Transverse colon (tissue), 4 donors: ENCODE measurements around the gene CLCNKB. TPM values are rescaled to one million over a fixed set of nuclear protein-coding genes. Genes with fewer than 3 reads are reported as not detected.
"Not testable (repeated sequence)": the region's sequence is repeated elsewhere in the genome, so short reads cannot be mapped to it uniquely, and the experiment has no call there.

Source experiments
- DNase-seq: peaks from one replicate; pipeline ENCODE4 v3.0.0-alpha.2; 2019
- H3K27ac ChIP-seq, 4 donors: fragments of 200-600 bp; sonication (generic); 2 replicates each; pipeline ENCODE4 v1.5.1; 2016 to 2018; ENCODE audit warnings: inconsistent platforms in 4 of 4
- H3K27me3 ChIP-seq: fragments of 200-600 bp; sonication (generic); 2 replicates; pipeline ENCODE4 v1.5.1; 2017; ENCODE audit warnings: inconsistent platforms
- H3K36me3 ChIP-seq, 4 donors: fragments of 200-600 bp; sonication (generic); 2 replicates each; pipeline ENCODE4 v1.5.1; 2017 to 2019; ENCODE audit warnings: inconsistent platforms in 4 of 4
- H3K4me1 ChIP-seq, 4 donors: fragments of 200-600 bp; sonication (generic); 2 replicates each; pipeline ENCODE4 v1.5.1; 2017 to 2020; ENCODE audit warnings: inconsistent platforms in 4 of 4
- H3K4me3 ChIP-seq, 4 donors: fragments of 200-600 bp; sonication (generic); 1 replicate in 1 of 4; 2 replicates in 3 of 4; pipeline versions ENCODE4 v1.5.1 to v1.6.1; 2017 to 2019; ENCODE audit warnings: inconsistent platforms in 4 of 4
- H3K9me3 ChIP-seq, 2 donors: fragments of 200-600 bp; sonication (generic); 2 replicates each; pipeline ENCODE4 v1.5.1; 2017 to 2019; ENCODE audit warnings: inconsistent platforms in 2 of 2
- CTCF ChIP-seq, 5 experiments: fragments of 200-600 bp in 3 of 5; fragments of 450-650 bp in 2 of 5; sonication (generic) in 3 of 5; IDR thresholded peaks; 1 replicate in 2 of 5; 2 replicates in 3 of 5; pipeline ENCODE4 v1.5.1; 2016 to 2017; ENCODE audit warnings: antibody characterized with exemption in 5 of 5, inconsistent platforms in 3 of 5, mild to moderate bottlenecking in 2 of 5, moderate library complexity in 1 of 5
- EP300 ChIP-seq: sonication (generic); formaldehyde crosslinking; IDR thresholded peaks from one replicate; pipeline ENCODE4 v1.6.1; 2017; ENCODE audit warnings: antibody characterized with exemption, low read depth
- POLR2A ChIP-seq: fragments of 450-650 bp; IDR thresholded peaks from one replicate; pipeline ENCODE4 v1.6.1; 2016; ENCODE audit warnings: antibody characterized with exemption, mild to moderate bottlenecking, moderate library complexity
- POLR2AphosphoS5 ChIP-seq, 3 donors: sonication (generic); formaldehyde crosslinking; IDR thresholded peaks; one replicate each; pipeline ENCODE4 v1.6.1; 2016; ENCODE audit warnings: antibody characterized with exemption in 3 of 3
- WGBS, 2 donors: methylation state at CpG; one replicate each; pipeline ENCODE4 v1.1.5; 2018; ENCODE audit warnings: low coverage in 1 of 2; 5-methylcytosine and 5-hydroxymethylcytosine counted together
- in situ Hi-C, 4 donors: fragments of 200-750 bp; cut with MboI; loops; one replicate each; pipeline versions ENCODE4 v1.15.0 to v1.15.1; 2017; ENCODE audit warnings: low sequenced_read_pairs in 3 of 4, low pct_ligation_motif_present in 1 of 4, low pct_unique_long_range_greater_than_20kb in 1 of 4
- intact Hi-C: fragments of 100-400 bp; cut with DNase I; formaldehyde crosslinking; loops from one replicate; pipeline ENCODE4 v1.15.1; 2023; ENCODE audit warnings: low total_unique reads
- total RNA-seq, 4 donors: library from RNA; depleted of rRNA; stranded (reverse); fragments of >200 nt; gene quantifications; one replicate each; pipeline ENCODE4 v1.1.0, GENCODE V29; 2016

The CLCNKB gene
- total RNA-seq, 4 donors from 2014 or later: 0.48 to 1.1 TPM; not detected in 2

- TF ChIP-seq POLR2AphosphoS5 (IDR thresholded peaks at IDR 0.05) (no peak), EP300 (no peak), POLR2A (no peak), CTCF (IDR thresholded peaks at IDR 0.05) (no peak)
- peak overlapping the region; percentile 83 to 92 (median 87) for H3K27ac ChIP-seq
- intact Hi-C loops: no loop called here
- DNase-seq: no peak
- in situ Hi-C loops: no loop called here
- no peaks in the 10 kb centered on the region for H3K9me3 ChIP-seq
- H3K36me3 ChIP-seq: no peaks in the 10 kb centered on the region
- no peak overlapping the region for H3K4me3 ChIP-seq
- H3K27me3 ChIP-seq: no peaks in the 10 kb centered on the region
- WGBS, 2 donors: 54% methylated on average over 4 of the region's 4 CpGs; no CpG with 5 or more reads in 1 of the 2 donors
- peaks cover 22 to 39% (median 38%) of the 10 kb centered on the region in 4 donors for H3K4me1 ChIP-seq
These were observed 25.3 kb upstream of the CLCNKB start for GRCh38 chr1:16018308-16018707.

GRCh38 chr1:16018749-16019643 is 24.6 kb upstream of the CLCNKB start:
- Histone ChIP-seq H3K36me3 (no peaks in the 10 kb centered on the region), H3K4me1 (peaks cover 15 to 33% (median 31%) of the 10 kb centered on the region in 4 donors), H3K9me3 (no peaks in the 10 kb centered on the region), H3K4me3 (no peak overlapping the region), H3K27me3 (no peaks in the 10 kb centered on the region), H3K27ac (peak overlapping the region; percentile 83 to 92 (median 87))
- DNase-seq: no peak
- 75% methylated on average over 23 of the region's 23 CpGs; no CpG with 5 or more reads in 1 of the 2 donors for WGBS, 2 donors
- TF ChIP-seq POLR2AphosphoS5 (IDR thresholded peaks at IDR 0.05) (no peak), CTCF (IDR thresholded peaks at IDR 0.05) (no peak), EP300 (no peak), POLR2A (no peak)
- in situ Hi-C loops: no loop called here
- intact Hi-C loops: no loop called here

GRCh38 chr1:16019644-16020277 is 23.8 kb upstream of the CLCNKB start:
- H3K36me3 ChIP-seq: no peaks in the 10 kb centered on the region
- whole genome bisulfite sequencing, 2 donors: 66% methylated on average over 9 of the region's 9 CpGs; no CpG with 5 or more reads in 1 of the 2 donors
- no peak overlapping the region for H3K4me3 ChIP-seq
- peaks cover 10 to 30% (median 23%) of the 10 kb centered on the region in 4 donors for H3K4me1 ChIP-seq
- no peak for DNase-seq
- H3K27ac ChIP-seq: peak overlapping the region; percentile 83 to 92 (median 87)
- in situ Hi-C loops: no loop called here
- no peaks in the 10 kb centered on the region for H3K9me3 ChIP-seq
- intact Hi-C loops: no loop called here
- TF ChIP-seq POLR2A (no peak), POLR2AphosphoS5 (IDR thresholded peaks at IDR 0.05) (no peak), CTCF (IDR thresholded peaks at IDR 0.05) (no peak)
- H3K27me3 ChIP-seq: no peaks in the 10 kb centered on the region

- H3K27me3 ChIP-seq: no peaks in the 10 kb centered on the region
- in situ Hi-C loops (no loop called here), intact Hi-C loops (no loop called here)
- peaks cover 8 to 25% (median 17%) of the 10 kb centered on the region in 4 donors for H3K4me1 ChIP-seq
- TF ChIP-seq POLR2A (no peak), EP300 (no peak), CTCF (IDR thresholded peaks at IDR 0.05) (no peak), POLR2AphosphoS5 (IDR thresholded peaks at IDR 0.05) (no peak)
- H3K27ac ChIP-seq: peak overlapping the region; percentile 83 to 92 (median 87)
- no peak for DNase-seq
- no peaks in the 10 kb centered on the region for H3K36me3 ChIP-seq
- no peaks in the 10 kb centered on the region for H3K9me3 ChIP-seq
- no peak overlapping the region for H3K4me3 ChIP-seq
- 73% methylated on average over 6 of the region's 6 CpGs; no CpG with 5 or more reads in 1 of the 2 donors for WGBS, 2 donors
These were observed 23.3 kb upstream of the CLCNKB start for GRCh38 chr1:16020325-16020724.

- in situ Hi-C loops, DNase-seq, H3K4me3 ChIP-seq, H3K36me3 ChIP-seq, intact Hi-C loops, H3K9me3 ChIP-seq, H3K27me3 ChIP-seq: not testable (repeated sequence)
- 78% methylated on average over 6 of the region's 9 CpGs; no CpG with 5 or more reads in 1 of the 2 donors for WGBS, 2 donors
- Histone ChIP-seq H3K4me1 (peaks cover 8 to 20% (median 16%) of the 10 kb centered on the region in 4 donors), H3K27ac (peak overlapping the region in 2 of 4 donors; percentile 90 to 92)
These were observed 22.7 kb upstream of the CLCNKB start for GRCh38 chr1:16020878-16021277.
